DMS153 treated with DMSO at 0.1 percent for 48 hours (cell line): ENCODE measurements around the gene NPPB.
"Not testable (repeated sequence)": the region's sequence is repeated elsewhere in the genome, so short reads cannot be mapped to it uniquely, and the experiment has no call there.

ENCODE experiments used
- DNase-seq: peaks from one replicate; lab custom pipeline; 2025; ENCODE audit not compliant: unreplicated experiment; lab: John Stamatoyannopoulos, UW

Gene NPPB

DNA sequence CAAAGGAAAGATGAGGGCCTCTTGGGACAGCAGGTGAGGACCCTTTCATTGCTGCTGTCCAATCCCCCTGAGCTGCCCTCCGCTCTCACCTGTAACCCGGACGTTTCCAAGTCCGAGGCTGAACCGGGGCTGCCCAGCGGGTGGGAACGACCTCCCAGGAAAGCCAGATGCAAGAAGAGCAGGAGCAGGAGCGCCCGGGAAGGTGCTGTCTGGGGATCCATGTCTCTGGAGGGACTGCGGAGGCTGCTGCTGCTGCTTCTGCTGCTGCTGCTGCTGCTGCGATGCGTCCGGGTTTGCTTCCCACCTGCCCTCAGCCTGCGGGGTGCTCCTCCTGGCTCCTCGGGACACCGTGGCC, at the start of gene NPPB:
Gene NPPB, minus strand, starts transcription at position 333 of the 355 bp plus-strand sequence. Its CDS starts 112 bp downstream, at position 221.
- no peak for DNase-seq

GRCh38 chr1:11908095-11908675, 49.4 kb upstream of the NPPB start:
- DNase-seq = peak; percentile 99

DNA sequence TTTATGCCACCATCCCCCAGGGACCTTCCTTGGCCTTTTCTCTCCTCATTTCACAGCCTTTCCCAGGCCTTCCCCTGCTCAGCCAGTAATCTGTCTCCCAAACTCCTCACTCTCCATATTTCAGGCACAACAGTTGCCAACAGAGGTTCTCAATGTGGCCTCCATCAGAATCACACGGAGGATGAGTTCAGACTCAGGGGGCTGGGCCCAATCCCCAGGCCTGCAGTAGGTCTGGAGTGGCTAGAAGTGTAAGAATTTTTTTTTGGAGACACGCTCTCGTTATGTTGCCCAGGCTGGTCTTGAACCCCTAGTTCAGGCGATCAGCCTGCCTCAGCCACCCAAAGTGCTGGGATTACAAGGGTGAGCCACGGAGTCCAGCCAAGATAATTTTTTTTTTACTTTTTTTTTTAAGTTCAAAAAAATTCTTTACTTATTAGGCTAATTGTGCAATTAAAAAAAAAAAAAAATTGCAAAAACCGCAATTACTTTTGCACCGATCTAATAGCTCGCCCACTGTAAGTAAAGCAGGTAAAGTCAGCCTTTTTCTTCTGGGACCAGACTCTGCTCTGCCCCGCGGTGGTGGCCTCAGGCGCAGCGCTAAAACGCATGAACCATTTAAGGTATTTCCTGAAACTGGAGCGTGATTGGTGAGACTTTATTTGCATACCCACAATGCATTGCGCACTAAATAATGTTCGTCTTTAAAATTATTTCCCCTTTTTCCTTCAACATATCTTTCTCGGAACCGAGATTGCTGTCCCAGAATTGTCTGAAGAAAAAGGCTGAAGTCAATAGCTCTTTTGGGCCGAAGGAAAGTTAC, 48.7 kb upstream of the NPPB start:
- DNase-seq = peak; percentile 99

- no peak for DNase-seq
Measured at GRCh38 chr1:11906870-11907269, 48.1 kb upstream of the NPPB start.

GRCh38 chr1:11904978-11905377, 46.2 kb upstream of the NPPB start:
- DNase-seq = no peak

DNA sequence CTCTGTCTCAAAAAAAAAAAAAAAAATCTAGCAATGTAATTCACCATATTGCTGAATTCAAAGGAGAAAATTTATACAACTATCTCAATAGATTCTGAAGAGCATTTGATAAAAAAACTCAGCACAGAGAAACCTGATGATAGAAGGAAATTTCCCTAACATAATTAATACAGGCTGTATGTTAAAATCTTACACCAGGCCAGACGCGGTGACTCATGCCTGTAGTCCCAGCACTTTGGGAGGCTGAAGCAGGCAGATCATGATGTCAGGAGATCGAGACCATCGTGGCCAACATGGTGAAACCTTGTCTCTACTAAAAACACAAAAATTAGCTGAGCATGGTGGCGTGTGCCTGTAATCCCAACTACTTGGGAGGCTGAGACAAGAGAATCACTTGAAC, 45.4 kb upstream of the NPPB start:
- not testable (repeated sequence) for DNase-seq

GRCh38 chr1:11903210-11903609, 44.5 kb upstream of the NPPB start:
- DNase-seq = no peak

GRCh38 chr1:11901446-11901845, 42.7 kb upstream of the NPPB start:
- not testable (repeated sequence) for DNase-seq

GRCh38 chr1:11898831-11899467, 40.2 kb upstream of the NPPB start:
- no peak for DNase-seq

- DNase-seq = no peak
Measured at GRCh38 chr1:11898086-11898785, 39.5 kb upstream of the NPPB start.

DNA sequence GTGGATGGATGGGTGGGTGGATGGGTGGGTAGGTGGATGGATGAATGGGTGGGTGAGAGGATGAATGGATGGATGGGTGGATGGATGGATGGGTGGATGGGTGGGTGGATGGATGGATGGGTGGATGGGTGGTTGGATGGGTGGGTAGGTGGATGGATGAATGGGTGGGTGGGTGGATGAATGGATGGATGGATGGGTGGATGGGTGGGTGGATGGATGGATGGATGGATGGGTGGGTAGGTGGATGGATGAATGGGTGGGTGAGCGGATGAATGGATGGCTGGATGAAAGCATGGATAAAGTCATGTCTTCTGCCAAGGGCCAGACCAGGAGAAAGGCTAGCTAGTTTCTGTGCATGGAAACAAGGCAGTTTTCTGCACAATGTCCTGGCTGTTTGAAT, 35.8 kb upstream of the NPPB start:
- not testable (repeated sequence) for DNase-seq

GRCh38 chr1:11893907-11894251, 35.1 kb upstream of the NPPB start:
- DNase-seq = peak; percentile 80

DNA sequence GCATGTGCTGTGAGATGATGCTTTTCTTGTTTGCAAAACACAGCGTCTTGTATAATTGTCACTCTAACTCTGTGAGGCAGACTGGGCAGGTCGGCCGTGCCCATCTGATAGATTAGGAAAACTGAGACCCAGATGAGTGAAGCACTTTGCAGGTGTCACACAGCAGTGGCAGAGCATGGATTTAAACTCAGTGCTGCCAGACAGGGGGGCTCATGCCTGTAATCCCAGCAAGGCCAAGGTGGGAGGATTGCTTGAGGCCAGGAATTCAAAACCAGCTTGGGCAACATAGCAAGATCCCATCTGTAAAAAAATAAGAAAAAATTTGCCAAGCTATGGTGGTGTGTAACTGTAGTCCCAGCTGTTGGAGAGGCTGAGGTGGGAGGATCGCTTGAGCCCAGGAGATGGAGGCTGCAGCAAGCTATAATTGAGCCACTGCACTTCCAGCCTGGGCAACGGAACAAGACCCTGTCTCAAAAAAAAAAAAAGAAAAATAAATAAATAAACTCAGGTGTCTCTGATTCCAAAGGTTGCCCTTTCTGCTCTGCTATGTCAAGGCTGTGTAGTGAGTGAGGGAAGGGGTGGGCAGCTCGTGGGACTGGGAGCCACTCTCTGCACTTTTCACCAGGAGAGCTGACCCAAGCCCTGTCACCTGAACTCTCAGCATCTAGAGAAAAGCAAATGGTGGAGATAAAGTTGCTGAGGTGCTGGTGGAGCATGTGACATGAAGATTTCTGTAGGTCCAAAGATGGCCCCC, 32.9 kb upstream of the NPPB start:
- no peak for DNase-seq

DNA sequence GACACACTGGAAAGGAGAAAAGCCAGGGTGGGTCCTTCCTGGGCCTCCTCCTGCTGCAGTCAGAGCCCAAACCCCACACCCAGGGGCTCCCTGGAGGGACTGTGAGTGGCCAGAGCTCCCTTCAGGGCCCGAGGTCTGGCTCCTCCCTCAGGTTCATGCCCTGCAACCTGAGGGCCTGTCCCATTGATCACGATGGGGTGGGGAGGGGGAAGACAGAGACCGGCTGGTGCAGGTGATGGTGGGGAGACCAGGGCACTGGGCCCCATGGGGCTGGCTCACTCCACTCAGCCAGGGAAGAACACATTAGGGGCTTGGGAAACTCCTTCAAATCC, 30.1 kb upstream of the NPPB start:
- no peak for DNase-seq

GRCh38 chr1:11888206-11888876, 29.6 kb upstream of the NPPB start:
- DNase-seq = no peak

DNA sequence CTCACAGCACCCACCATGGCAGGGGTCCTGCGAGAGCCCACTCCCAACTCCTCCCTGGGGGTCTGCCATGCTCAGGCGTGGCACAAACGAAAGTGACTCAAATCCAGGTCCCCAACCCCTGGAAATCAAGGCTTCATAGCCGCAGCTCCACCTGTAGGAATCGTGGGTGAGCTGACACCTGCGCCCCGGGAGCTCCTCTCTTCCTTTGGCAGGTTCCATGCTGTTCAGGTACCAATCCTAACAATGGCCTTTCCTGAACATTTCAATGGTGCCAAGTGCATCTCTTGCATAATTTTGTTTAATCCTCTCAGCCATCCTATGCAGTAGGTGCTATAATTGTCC, 28.9 kb upstream of the NPPB start:
- DNase-seq = no peak

GRCh38 chr1:11886986-11887665, 28.4 kb upstream of the NPPB start:
- no peak for DNase-seq

DNA sequence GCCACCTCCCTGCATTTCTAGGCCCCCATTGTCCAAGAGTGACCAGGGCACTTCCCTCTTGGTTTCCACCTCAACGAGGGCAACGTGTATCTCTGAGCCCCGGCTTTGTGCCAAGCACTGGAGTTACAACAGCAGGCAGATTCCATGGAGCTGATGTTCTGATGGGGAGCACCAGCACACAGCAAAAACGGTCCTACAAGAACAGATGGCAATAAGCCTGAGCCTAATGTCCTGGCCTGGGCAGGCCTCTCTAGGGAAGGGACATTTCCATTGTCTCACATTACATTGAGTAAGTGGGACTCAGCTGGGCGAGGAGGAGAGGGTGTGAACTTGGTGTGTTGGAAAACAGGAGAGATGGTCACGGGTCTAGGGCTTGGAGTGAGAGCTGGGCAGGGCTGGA, 27.2 kb upstream of the NPPB start:
- no peak for DNase-seq

GRCh38 chr1:11882814-11883538, 24.2 kb upstream of the NPPB start:
- DNase-seq = peak; percentile 30
